Transverse colon (tissue), 4 donors: Measurements from ENCODE around the gene OR8K3. TPM values are rescaled to one million over a fixed set of nuclear protein-coding genes. Genes with fewer than 3 reads are reported as not detected.

Source experiments
- DNase-seq: peaks from one replicate; pipeline ENCODE4 v3.0.0-alpha.2; 2019
- H3K27ac ChIP-seq, 4 donors: fragments of 200-600 bp; sonication (generic); 2 replicates each; pipeline ENCODE4 v1.5.1; 2016 to 2018; ENCODE audit warnings: inconsistent platforms in 4 of 4
- H3K27me3 ChIP-seq: fragments of 200-600 bp; sonication (generic); 2 replicates; pipeline ENCODE4 v1.5.1; 2017; ENCODE audit warnings: inconsistent platforms
- H3K36me3 ChIP-seq, 4 donors: fragments of 200-600 bp; sonication (generic); 2 replicates each; pipeline ENCODE4 v1.5.1; 2017 to 2019; ENCODE audit warnings: inconsistent platforms in 4 of 4
- H3K4me1 ChIP-seq, 4 donors: fragments of 200-600 bp; sonication (generic); 2 replicates each; pipeline ENCODE4 v1.5.1; 2017 to 2020; ENCODE audit warnings: inconsistent platforms in 4 of 4
- H3K4me3 ChIP-seq, 4 donors: fragments of 200-600 bp; sonication (generic); 1 replicate in 1 of 4; 2 replicates in 3 of 4; pipeline versions ENCODE4 v1.5.1 to v1.6.1; 2017 to 2019; ENCODE audit warnings: inconsistent platforms in 4 of 4
- H3K9me3 ChIP-seq, 2 donors: fragments of 200-600 bp; sonication (generic); 2 replicates each; pipeline ENCODE4 v1.5.1; 2017 to 2019; ENCODE audit warnings: inconsistent platforms in 2 of 2
- EP300 ChIP-seq: sonication (generic); formaldehyde crosslinking; IDR thresholded peaks from one replicate; pipeline ENCODE4 v1.6.1; 2017; ENCODE audit warnings: antibody characterized with exemption, low read depth
- POLR2A ChIP-seq: fragments of 450-650 bp; IDR thresholded peaks from one replicate; pipeline ENCODE4 v1.6.1; 2016; ENCODE audit warnings: antibody characterized with exemption, mild to moderate bottlenecking, moderate library complexity
- POLR2AphosphoS5 ChIP-seq, 3 donors: sonication (generic); formaldehyde crosslinking; IDR thresholded peaks; one replicate each; pipeline ENCODE4 v1.6.1; 2016; ENCODE audit warnings: antibody characterized with exemption in 3 of 3
- WGBS, 2 donors: methylation state at CpG; one replicate each; pipeline ENCODE4 v1.1.5; 2018; ENCODE audit warnings: low coverage in 1 of 2; 5-methylcytosine and 5-hydroxymethylcytosine counted together
- in situ Hi-C, 4 donors: fragments of 200-750 bp; cut with MboI; loops; one replicate each; pipeline versions ENCODE4 v1.15.0 to v1.15.1; 2017; ENCODE audit warnings: low sequenced_read_pairs in 3 of 4, low pct_ligation_motif_present in 1 of 4, low pct_unique_long_range_greater_than_20kb in 1 of 4
- intact Hi-C: fragments of 100-400 bp; cut with DNase I; formaldehyde crosslinking; loops from one replicate; pipeline ENCODE4 v1.15.1; 2023; ENCODE audit warnings: low total_unique reads
- total RNA-seq, 4 donors: library from RNA; depleted of rRNA; stranded (reverse); fragments of >200 nt; gene quantifications; one replicate each; pipeline ENCODE4 v1.1.0, GENCODE V29; 2016
- TF ChIP-seq, protein P1 (sequence below), 5 experiments: fragments of 200-600 bp in 3 of 5; fragments of 450-650 bp in 2 of 5; sonication (generic) in 3 of 5; IDR thresholded peaks; 1 replicate in 2 of 5; 2 replicates in 3 of 5; pipeline ENCODE4 v1.5.1; 2016 to 2017; ENCODE audit warnings: antibody characterized with exemption in 5 of 5, inconsistent platforms in 3 of 5, mild to moderate bottlenecking in 2 of 5, moderate library complexity in 1 of 5

The OR8K3 gene
- total RNA-seq: not detected

DNA sequence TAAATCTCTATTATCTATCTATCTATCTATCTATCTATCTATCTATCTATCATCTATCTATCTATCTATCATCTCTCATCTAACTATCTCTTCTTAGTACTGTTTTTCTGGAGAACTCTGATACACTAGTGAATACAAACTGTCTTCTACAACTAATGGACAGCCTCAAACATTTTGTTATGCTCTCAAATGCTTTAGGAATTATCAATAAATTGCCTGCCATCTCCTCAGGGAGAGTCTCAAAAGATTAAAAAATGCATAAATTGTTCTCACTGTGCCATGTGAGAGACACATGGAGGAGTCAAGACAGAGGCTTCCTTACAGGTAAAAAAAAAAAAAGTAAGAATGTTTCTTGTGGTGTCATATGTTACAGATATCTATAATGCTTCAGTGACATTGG, at the start of gene OR8K3:
TSS of gene OR8K3 (plus strand) at position 301 of the 400 bp plus-strand sequence. CDS start 3,163 bp downstream, outside the sequence.
- in situ Hi-C loops: no loop called here
- H3K27me3 ChIP-seq: no peaks in the 10 kb centered on the region

DNA sequence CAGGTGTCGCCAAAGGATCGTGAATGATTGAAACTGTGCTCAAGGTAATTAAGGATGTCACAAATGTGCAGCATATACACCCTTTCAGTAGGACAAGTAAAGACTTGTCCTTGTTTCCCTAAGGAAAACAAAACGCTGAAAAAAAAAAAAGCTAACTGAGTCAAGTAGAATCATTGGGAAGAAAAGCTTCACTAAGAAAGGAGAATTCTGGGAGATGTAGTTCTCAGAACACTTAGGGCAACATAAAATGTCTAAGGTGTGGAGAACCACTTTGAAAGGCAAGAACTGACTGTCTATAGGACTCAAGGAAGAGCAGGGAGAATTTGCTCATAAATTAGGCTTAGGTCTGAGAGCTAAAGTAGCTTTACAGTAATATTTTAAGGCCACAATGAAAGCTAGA, 43.9 kb upstream of the OR8K3 start:
- WGBS, 2 donors: 41 to 43% methylated on average over 3 of the region's 3 CpGs
- TF ChIP-seq, protein P1, sequence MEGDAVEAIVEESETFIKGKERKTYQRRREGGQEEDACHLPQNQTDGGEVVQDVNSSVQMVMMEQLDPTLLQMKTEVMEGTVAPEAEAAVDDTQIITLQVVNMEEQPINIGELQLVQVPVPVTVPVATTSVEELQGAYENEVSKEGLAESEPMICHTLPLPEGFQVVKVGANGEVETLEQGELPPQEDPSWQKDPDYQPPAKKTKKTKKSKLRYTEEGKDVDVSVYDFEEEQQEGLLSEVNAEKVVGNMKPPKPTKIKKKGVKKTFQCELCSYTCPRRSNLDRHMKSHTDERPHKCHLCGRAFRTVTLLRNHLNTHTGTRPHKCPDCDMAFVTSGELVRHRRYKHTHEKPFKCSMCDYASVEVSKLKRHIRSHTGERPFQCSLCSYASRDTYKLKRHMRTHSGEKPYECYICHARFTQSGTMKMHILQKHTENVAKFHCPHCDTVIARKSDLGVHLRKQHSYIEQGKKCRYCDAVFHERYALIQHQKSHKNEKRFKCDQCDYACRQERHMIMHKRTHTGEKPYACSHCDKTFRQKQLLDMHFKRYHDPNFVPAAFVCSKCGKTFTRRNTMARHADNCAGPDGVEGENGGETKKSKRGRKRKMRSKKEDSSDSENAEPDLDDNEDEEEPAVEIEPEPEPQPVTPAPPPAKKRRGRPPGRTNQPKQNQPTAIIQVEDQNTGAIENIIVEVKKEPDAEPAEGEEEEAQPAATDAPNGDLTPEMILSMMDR (IDR thresholded peaks at IDR 0.05): no peak
- TF ChIP-seq POLR2AphosphoS5 (IDR thresholded peaks at IDR 0.05) (no peak), EP300 (no peak), POLR2A (no peak)
- in situ Hi-C loops: no loop called here

More for the DNA sequence above, at the start of gene OR8K3:
- no peak for DNase-seq
- Histone ChIP-seq H3K27ac (no peak within 1 kb of the TSS), H3K36me3 (no peaks in the 10 kb centered on the region), H3K4me1 (no peaks in the 10 kb centered on the region), H3K4me3 (no peak within 1 kb of the TSS), H3K9me3 (no peaks in the 10 kb centered on the region)
- TF ChIP-seq POLR2A (no peak), EP300 (no peak), POLR2AphosphoS5 (IDR thresholded peaks at IDR 0.05) (no peak)
- TF ChIP-seq, protein P1 (IDR thresholded peaks at IDR 0.05): no peak
- intact Hi-C loops: no loop called here

DNA sequence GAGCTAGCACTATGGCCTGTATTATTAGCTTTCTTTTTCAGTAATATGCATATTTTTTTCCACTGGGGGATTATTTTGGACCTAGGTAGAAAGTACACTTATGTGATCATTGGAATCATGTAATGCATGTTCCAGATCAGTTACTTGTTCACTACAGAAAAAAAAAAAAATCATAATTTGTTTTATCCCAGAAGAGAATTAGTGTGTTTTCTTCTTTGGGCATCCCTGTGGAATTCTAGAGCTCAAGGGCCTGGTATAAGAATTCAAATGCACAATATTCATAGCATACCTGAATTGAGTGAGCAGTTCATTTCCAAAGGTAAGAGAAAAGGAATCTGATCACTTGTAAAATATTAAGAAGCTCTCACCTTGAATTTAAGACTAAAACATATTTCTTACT, 41.1 kb upstream of the OR8K3 start, which contains the start of gene OR5T1:
TSS of gene OR5T1 (plus strand) at position 301 of the 400 bp plus-strand sequence. CDS start 1,485 bp downstream, outside the sequence.
- Histone ChIP-seq H3K27me3 (no peaks in the 10 kb centered on the region), H3K36me3 (no peaks in the 10 kb centered on the region), H3K4me1 (no peaks in the 10 kb centered on the region), H3K9me3 (no peaks in the 10 kb centered on the region), H3K4me3 (no peak within 1 kb of the TSS), H3K27ac (no peak within 1 kb of the TSS)
- in situ Hi-C loops: no loop called here
- no peak for TF ChIP-seq EP300
- TF ChIP-seq POLR2A: no peak
- TF ChIP-seq, protein P1 (IDR thresholded peaks at IDR 0.05): no peak
- no peak for TF ChIP-seq POLR2AphosphoS5 (IDR thresholded peaks at IDR 0.05)
- intact Hi-C loops: no loop called here
- no peak for DNase-seq

More for the DNA sequence above, 43.9 kb upstream of the OR8K3 start:
- Histone ChIP-seq H3K27me3 (no peaks in the 10 kb centered on the region), H3K36me3 (no peaks in the 10 kb centered on the region), H3K4me3 (no peak overlapping the region), H3K27ac (no peak overlapping the region), H3K9me3 (peaks cover 0 to 4% of the 10 kb centered on the region in 2 donors), H3K4me1 (no peaks in the 10 kb centered on the region)
- DNase-seq: no peak
- intact Hi-C loops: no loop called here

DNA sequence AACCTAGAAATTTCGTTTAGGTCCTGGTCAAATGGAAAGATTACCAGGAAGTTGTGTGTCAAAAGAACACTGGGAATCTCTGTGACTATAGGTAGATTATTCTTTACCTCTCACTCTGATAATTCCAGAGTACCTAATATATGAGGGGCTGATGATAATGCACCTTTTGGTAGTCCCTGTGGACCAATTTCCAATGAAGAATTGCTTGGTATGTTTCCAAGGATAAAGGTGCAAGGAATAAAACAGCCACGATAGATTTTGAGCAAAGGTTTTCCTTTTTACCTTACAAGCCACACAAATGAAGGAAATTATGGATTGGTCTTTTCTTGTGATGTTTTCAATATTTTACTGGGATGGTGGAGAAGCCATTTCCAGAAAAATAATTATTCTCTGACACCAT, 22.8 kb upstream of the OR8K3 start, which contains the start of gene OR8H1:
TSS of gene OR8H1 (minus strand) at position 101 of the 400 bp plus-strand sequence. CDS start 1,192 bp downstream, outside the sequence.
- Histone ChIP-seq H3K27ac (no peak within 1 kb of the TSS), H3K4me1 (no peaks in the 10 kb centered on the region), H3K36me3 (no peaks in the 10 kb centered on the region), H3K4me3 (no peak within 1 kb of the TSS), H3K27me3 (no peaks in the 10 kb centered on the region), H3K9me3 (no peaks in the 10 kb centered on the region)
- in situ Hi-C loops (no loop called here), intact Hi-C loops (no loop called here)
- WGBS, 2 donors: 55 to 63% methylated on average over 2 of the region's 2 CpGs
- DNase-seq: no peak
- TF ChIP-seq, protein P1 (IDR thresholded peaks at IDR 0.05): no peak
- TF ChIP-seq POLR2AphosphoS5 (IDR thresholded peaks at IDR 0.05) (no peak), EP300 (no peak)
